ENCODE measurements around the gene GHR.

Gene GHR

GRCh38 chr5:42756606-42757601 is 333.7 kb downstream of the GHR start, which contains the start of gene CCDC152:
TSS of gene CCDC152 (plus strand) at chr5:42756818. CDS start at chr5:42759122, 2,304 bp downstream.
- Histone ChIP-seq H3K27ac (replicated peaks) (no peak within 1 kb of the TSS), H3K4me3 (replicated peaks; ENCODE audit: insufficient read depth, low read length) (no peak within 1 kb of the TSS), H3K27me3 (ENCODE audit: insufficient read depth, poor library complexity, severe bottlenecking) (no peaks in the 10 kb centered on the region)
- DNase-seq (ENCODE audit: low read depth in 1 of 2, low spot score in 1 of 2), result no peak
- TF ChIP-seq POLR2AphosphoS5 (IDR thresholded peaks at IDR 0.05; ENCODE audit: low read depth) (no peak), SPI1 (IDR thresholded peaks at IDR 0.05; ENCODE audit: borderline replicate concordance, low read depth) (no peak), REST (IDR thresholded peaks at IDR 0.05; ENCODE audit: insufficient replicate concordance, low read depth) (no peak), GABPA (IDR thresholded peaks at IDR 0.05; ENCODE audit: low read depth) (no peak), CTCF (IDR thresholded peaks at IDR 0.05; ENCODE audit: insufficient read depth, low read length) (no peak)

- no peak for DNase-seq (ENCODE audit: low read depth in 1 of 2, low spot score in 1 of 2)
- Histone ChIP-seq H3K27ac (replicated peaks) (no peak overlapping the region), H3K27me3 (ENCODE audit: insufficient read depth, poor library complexity, severe bottlenecking) (no peaks in the 10 kb centered on the region), H3K4me3 (replicated peaks; ENCODE audit: insufficient read depth, low read length) (no peak overlapping the region)
- TF ChIP-seq REST (IDR thresholded peaks at IDR 0.05; ENCODE audit: insufficient replicate concordance, low read depth), result no peak
- no peak for TF ChIP-seq POLR2AphosphoS5 (IDR thresholded peaks at IDR 0.05; ENCODE audit: low read depth)
- TF ChIP-seq CTCF (IDR thresholded peaks at IDR 0.05; ENCODE audit: insufficient read depth, low read length), result no peak
- no peak for TF ChIP-seq SPI1 (IDR thresholded peaks at IDR 0.05; ENCODE audit: borderline replicate concordance, low read depth)
- TF ChIP-seq GABPA (IDR thresholded peaks at IDR 0.05; ENCODE audit: low read depth), result no peak
These were observed 336.2 kb downstream of the GHR start for GRCh38 chr5:42759456-42759855.

- no peak for TF ChIP-seq CTCF (IDR thresholded peaks at IDR 0.05; ENCODE audit: insufficient read depth, low read length)
- TF ChIP-seq POLR2AphosphoS5 (IDR thresholded peaks at IDR 0.05; ENCODE audit: low read depth), result no peak
- TF ChIP-seq SPI1 (IDR thresholded peaks at IDR 0.05; ENCODE audit: borderline replicate concordance, low read depth), result peak; percentile 73; the same call in 1 of the 2 replicates
- TF ChIP-seq GABPA (IDR thresholded peaks at IDR 0.05; ENCODE audit: low read depth), result no peak
- no peak for DNase-seq (ENCODE audit: low read depth in 1 of 2, low spot score in 1 of 2)
- H3K27me3 ChIP-seq (ENCODE audit: insufficient read depth, poor library complexity, severe bottlenecking), result no peaks in the 10 kb centered on the region
- H3K27ac ChIP-seq (replicated peaks), result no peak overlapping the region
- H3K4me3 ChIP-seq (replicated peaks; ENCODE audit: insufficient read depth, low read length), result no peak overlapping the region
These were observed 337.2 kb downstream of the GHR start for GRCh38 chr5:42760426-42760825.

Measured in HL-60 (cell line).